GM12878 (cell line): ENCODE data around the gene ADGRV1. TPM values are rescaled to one million over a fixed set of nuclear protein-coding genes. Genes with fewer than 3 reads are reported as not detected.

Source experiments
- ATAC-seq: fragments of 200-7000 bp; cut with Tn5 transposase; 3 replicates; pipeline ENCODE4 v1.9.1; 2020; ENCODE audit warnings: mild to moderate bottlenecking, moderate library complexity
- BruUV-seq: library from RNA; stranded (reverse); fragments of 400-500 nt; replicated peaks from 2 replicates; lab custom pipeline; 2021; lab: Mats Ljungman, UMichigan
- CTCF ChIA-PET: fragments of 300-600 bp; sonication (Branson Sonifier 250); formaldehyde crosslinking; extraction: SDS; loops from one replicate; lab custom pipeline; 2021; ENCODE audit warnings: inconsistent platforms; lab: Yijun Ruan, JAX
- POLR2A ChIA-PET: fragments of 350-600 bp; formaldehyde crosslinking; extraction: SDS; loops from one replicate; lab custom pipeline; 2021; ENCODE audit warnings: inconsistent platforms; lab: Charles Lee
- RAD21 ChIA-PET: fragments of 300-600 bp; sonication (Branson Sonifier 250); formaldehyde crosslinking; loops from one replicate; lab custom pipeline; 2023; ENCODE audit warnings: antibody characterized with exemption; ENCODE audit not compliant: unreplicated experiment; lab: Charles Lee
- SMC1A ChIA-PET: fragments of 300-600 bp; sonication (Branson Sonifier 250); formaldehyde crosslinking; loops from one replicate; lab custom pipeline; 2023; ENCODE audit not compliant: unreplicated experiment, uncharacterized antibody; lab: Charles Lee
- DNase-seq: peaks from one replicate; pipeline ENCODE4 v3.0.0-alpha.2; 2011; ENCODE audit warnings: low read depth, low spot score
- FAIRE-seq: peaks from 3 replicates; lab custom pipeline; 2011; peaks lifted over from hg19 to GRCh38; lab: Jason Lieb, UNC
- H2AFZ ChIP-seq: 2 replicates; pipeline ENCODE4 v1.6.0; 2011; ENCODE audit warnings: low read depth, low read length, control low read depth; ENCODE audit not compliant: control insufficient read depth
- H3K27ac ChIP-seq: 2 replicates; pipeline ENCODE4 v1.5.1; 2011; ENCODE audit warnings: control low read depth; ENCODE audit not compliant: control insufficient read depth, insufficient read depth
- H3K27me3 ChIP-seq, 2 experiments: replicated peaks in 1 of 2; 2 replicates each; pipeline versions ENCODE4 v1.6.0 to v1.6.1; 2011; ENCODE audit warnings: low read length in 1 of 2; ENCODE audit not compliant: control insufficient read depth in 2 of 2, insufficient read depth in 2 of 2
- H3K36me3 ChIP-seq, 2 experiments: 2 replicates each; pipeline ENCODE4 v1.5.1; 2011; ENCODE audit warnings: low read length in 1 of 2; ENCODE audit not compliant: control insufficient read depth in 2 of 2, insufficient read depth in 2 of 2
- H3K4me1 ChIP-seq: 2 replicates; pipeline ENCODE4 v1.6.1; 2011; ENCODE audit warnings: mild to moderate bottlenecking, low read length, moderate library complexity, mixed read lengths; ENCODE audit not compliant: control insufficient read depth, insufficient read depth
- H3K4me2 ChIP-seq: 2 replicates; pipeline ENCODE4 v1.6.0; 2011; ENCODE audit warnings: control low read depth; ENCODE audit not compliant: control insufficient read depth, insufficient read depth
- H3K4me3 ChIP-seq: fragments of 200-600 bp; sonication (generic); 2 replicates; pipeline ENCODE4 v1.5.1; 2016
- H3K79me2 ChIP-seq: 2 replicates; pipeline ENCODE4 v1.6.0; 2011; ENCODE audit warnings: low read length; ENCODE audit not compliant: control insufficient read depth, insufficient read depth
- H3K9ac ChIP-seq: 2 replicates; pipeline ENCODE4 v1.8.0; 2011; ENCODE audit warnings: low read length, control low read depth, mixed read lengths; ENCODE audit not compliant: control insufficient read depth, insufficient read depth
- H3K9me3 ChIP-seq: replicated peaks from 3 replicates; pipeline ENCODE4 v1.5.1; 2011; ENCODE audit warnings: mild to moderate bottlenecking, low read length; ENCODE audit not compliant: control insufficient read depth, insufficient read depth
- H4K20me1 ChIP-seq: 2 replicates; pipeline ENCODE4 v1.6.0; 2011; ENCODE audit not compliant: control insufficient read depth, insufficient read depth
- ASH2L ChIP-seq: fragments of 300-600, 200-600 bp; sonication (generic); IDR thresholded peaks from 2 replicates; pipeline ENCODE4 v1.6.1; 2017; ENCODE audit warnings: low read depth, mild to moderate bottlenecking, borderline replicate concordance
- CBX3 ChIP-seq: fragments of 200-600 bp; sonication (generic); IDR thresholded peaks from 2 replicates; pipeline ENCODE4 v1.6.1; 2016; ENCODE audit warnings: low read depth, borderline replicate concordance
- CHD1 ChIP-seq: IDR thresholded peaks from 2 replicates; pipeline ENCODE4 v1.6.1; 2012; ENCODE audit warnings: low read depth, low read length, improper control_type of control experiment
- CHD4 ChIP-seq: fragments of 200-600 bp; sonication (generic); IDR thresholded peaks from 2 replicates; pipeline ENCODE4 v1.6.1; 2016; ENCODE audit warnings: mild to moderate bottlenecking
- EP300 ChIP-seq, 2 experiments: fragments of 150-350 bp in 1 of 2; IDR thresholded peaks; 2 replicates each; pipeline ENCODE4 v1.6.1; 2011 to 2012; ENCODE audit warnings: low read depth in 2 of 2, low read length in 2 of 2, borderline replicate concordance in 1 of 2, improper control_type of control experiment in 1 of 2, inconsistent platforms in 1 of 2; ENCODE audit not compliant: control insufficient read depth in 1 of 2
- JUNB ChIP-seq: IDR thresholded peaks from 2 replicates; pipeline ENCODE4 v1.6.1; 2016; ENCODE audit warnings: antibody characterized with exemption, mild to moderate bottlenecking
- KAT2A ChIP-seq: conservative IDR thresholded peaks from 2 replicates; pipeline ENCODE4 v1.6.1; 2011; ENCODE audit warnings: low read depth, low read length; ENCODE audit not compliant: control insufficient read depth
- MAX ChIP-seq: IDR thresholded peaks from 2 replicates; pipeline ENCODE4 v1.6.1; 2012; ENCODE audit warnings: low read depth, low read length, improper control_type of control experiment
- MYC ChIP-seq: IDR thresholded peaks from 2 replicates; pipeline ENCODE4 v1.6.1; 2011; ENCODE audit warnings: mild to moderate bottlenecking, low read length, moderate library complexity, inconsistent platforms; ENCODE audit not compliant: insufficient read depth, insufficient replicate concordance, insufficient read length, severe bottlenecking
- NKRF ChIP-seq: fragments of 450-650 bp; conservative IDR thresholded peaks from 2 replicates; pipeline ENCODE4 v1.6.1; 2017; ENCODE audit warnings: mild to moderate bottlenecking, moderate library complexity
- NR2C2 ChIP-seq: IDR thresholded peaks from 2 replicates; pipeline ENCODE4 v1.6.1; 2011; ENCODE audit warnings: borderline replicate concordance, low read depth; ENCODE audit not compliant: control insufficient read depth, insufficient read length
- POLR2AphosphoS2 ChIP-seq: IDR thresholded peaks from 2 replicates; pipeline ENCODE4 v1.6.1; 2011; ENCODE audit warnings: low read depth, mild to moderate bottlenecking, low read length, improper control_type of control experiment, moderate library complexity
- SIX5 ChIP-seq: IDR thresholded peaks from 2 replicates; pipeline ENCODE4 v1.6.1; 2011; ENCODE audit warnings: mild to moderate bottlenecking, low read depth, low read length, moderate library complexity; ENCODE audit not compliant: severe bottlenecking
- SMARCA5 ChIP-seq: fragments of 450-650 bp; IDR thresholded peaks from 2 replicates; pipeline ENCODE4 v1.6.1; 2017; ENCODE audit warnings: mild to moderate bottlenecking
- STAT1 ChIP-seq: fragments of 450-650 bp; conservative IDR thresholded peaks from 2 replicates; pipeline ENCODE4 v1.6.1; 2014; ENCODE audit warnings: antibody characterized with exemption, mild to moderate bottlenecking
- TBL1XR1 ChIP-seq: IDR thresholded peaks from 2 replicates; pipeline ENCODE4 v1.6.1; 2012; ENCODE audit warnings: low read depth, low read length, improper control_type of control experiment
- YBX1 ChIP-seq: fragments of 450-650 bp; IDR thresholded peaks from 2 replicates; pipeline ENCODE4 v1.6.1; 2016; ENCODE audit warnings: antibody characterized with exemption
- WGBS: methylation state at CpG from one replicate; pipeline ENCODE4 v1.1.6; 2016; ENCODE audit warnings: low lambda C conversion rate; ENCODE audit not compliant: insufficient replicate concordance, insufficient coverage; ENCODE audit errors: missing lambda C conversion rate; 5-methylcytosine and 5-hydroxymethylcytosine counted together
- in situ Hi-C: fragments of 300-500 bp; cut with MboI; formaldehyde crosslinking; loops from 9 replicates; pipeline ENCODE4 v1.14.3; 2018; ENCODE audit warnings: mixed read lengths
- intact Hi-C: fragments of 100-400 bp; cut with micrococcal nuclease; formaldehyde crosslinking; loops from one replicate; pipeline ENCODE4 v1.14.2; 2022; ENCODE audit not compliant: unreplicated experiment
- polyA plus RNA-seq, 11 experiments: library from polyadenylated mRNA; depleted of rRNA in 4 of 11; unstranded in 6 of 11; stranded (reverse) in 5 of 11; fragments of >200 nt; fragmentation: Nextera tagmentation in 4 of 11; fragmentation: Illumina TruSeq in 1 of 11; extraction: Ambion mirVana in 4 of 11; extraction: Trizol in 1 of 11; gene quantifications; 1 replicate in 1 of 11; 2 replicates in 10 of 11; pipeline versions ENCODE4 v1.2.1 to v1.2.3, GENCODE V29; 2011 to 2016; ENCODE audit warnings: inconsistent platforms in 2 of 11, missing spikeins in 2 of 11, low read depth in 1 of 11
- total RNA-seq, 4 experiments: library from RNA; depleted of rRNA in 3 of 4; stranded (reverse); fragments of >200 nt in 3 of 4; fragmentation: Illumina TruSeq in 1 of 4; extraction: Trizol in 1 of 4; gene quantifications; 2 replicates each; pipeline versions ENCODE4 v1.2.1 to v1.2.3, GENCODE V29; 2013 to 2021

ADGRV1 gene
- total and polyA plus RNA-seq, 10 of the 15 experiments (the other 5 are each of a cell fraction or from before 2014, with no cell fraction given) = 0.04 to 8.1 (median 0.16) TPM; not detected in 1

- 29% methylated on average over 3 of the region's 3 CpGs for WGBS
- in situ Hi-C loops = no loop called here
- no peaks in the 10 kb centered on the region for H3K4me1 ChIP-seq
- no peaks in the 10 kb centered on the region for H3K9me3 ChIP-seq
- H3K9ac ChIP-seq = no peak overlapping the region
- H4K20me1 ChIP-seq = no peaks in the 10 kb centered on the region
- no TSS peak for BruUV-seq
- H3K79me2 ChIP-seq = no peaks in the 10 kb centered on the region
- H2AFZ ChIP-seq = no peak overlapping the region
- ChIA-PET POLR2A (no interaction called here), SMC1A (interaction anchor here (0.9 to 2.4 kb wide), 3 partner anchors 9 to 53 kb away, joined by 4 to 6 read pairs (median 4); no protein-coding TSS in a partner anchor)
- no peak for TF ChIP-seq KAT2A
- TF ChIP-seq CHD4 = no peak
- no peak for TF ChIP-seq MAX
- no peak for TF ChIP-seq EP300 (IDR thresholded peaks at IDR 0.05; ENCODE audit: borderline replicate concordance in 1 of 2, control insufficient read depth in 1 of 2, low read depth in 2 of 2, low read length in 2 of 2)
- no peak for TF ChIP-seq JUNB
- no peak for TF ChIP-seq STAT1
- TF ChIP-seq CBX3 = no peak
- no peak for TF ChIP-seq TBL1XR1
- TF ChIP-seq ASH2L = no peak
- no peak for TF ChIP-seq NR2C2
- no peak for TF ChIP-seq YBX1
- no peak for TF ChIP-seq CHD1
- no peak for TF ChIP-seq SMARCA5
- TF ChIP-seq MYC = no peak
- no peak for TF ChIP-seq SIX5
- no peak for TF ChIP-seq NKRF
- TF ChIP-seq POLR2AphosphoS2 = no peak
- TF ChIP-seq, all 136 proteins: peak for 0
- no peak for ATAC-seq
- Histone ChIP-seq H3K36me3 (no peaks in the 10 kb centered on the region), H3K4me3 (no peak overlapping the region), H3K4me2 (no peak overlapping the region), H3K27me3 (no peaks in the 10 kb centered on the region), H3K27ac (no peak overlapping the region)
- CTCF ChIA-PET = interaction anchor here (0.8 kb wide), 1 partner anchor 86 kb away, joined by 3 read pairs; no protein-coding TSS in a partner anchor
- RAD21 ChIA-PET = no interaction called here
- FAIRE-seq = no peak
- intact Hi-C loops = no loop called here
- DNase-seq = no peak
These were observed 426.7 kb downstream of the ADGRV1 start for GRCh38 chr5:90985341-90985740.
